T-helper 17 cell (primary cell): ENCODE data around the gene USP11. TPM values are rescaled to one million over a fixed set of nuclear protein-coding genes. Genes with fewer than 3 reads are reported as not detected.

Source experiments
- ATAC-seq: fragments of 150-1000 bp; cut with Tn5 transposase; 2 replicates; pipeline ENCODE4 v1.10.0; 2021; ENCODE audit warnings: mild to moderate bottlenecking, moderate library complexity
- DNase-seq, 3 donors: peaks; one replicate each; pipeline versions ENCODE4 v3.0.0 to v3.0.0-alpha.2; 2020 to 2021
- H3K9me3 ChIP-seq: one replicate; pipeline ENCODE4 v1.7.0; 2013; ENCODE audit warnings: low read length, mild to moderate bottlenecking; ENCODE audit not compliant: control insufficient read depth, poor library complexity, severe bottlenecking
- H3K27ac Mint-ChIP-seq: one replicate; pipeline ENCODE4 v1.8.0; 2022; ENCODE audit warnings: mild to moderate bottlenecking, moderate library complexity, mixed read lengths
- H3K27me3 Mint-ChIP-seq: one replicate; pipeline ENCODE4 v1.8.0; 2022; ENCODE audit warnings: mixed read lengths
- H3K36me3 Mint-ChIP-seq: one replicate; pipeline ENCODE4 v1.8.0; 2022; ENCODE audit warnings: low read depth, mixed read lengths
- H3K4me1 Mint-ChIP-seq: one replicate; pipeline ENCODE4 v1.8.0; 2022; ENCODE audit warnings: mild to moderate bottlenecking, mixed read lengths
- H3K4me3 Mint-ChIP-seq: one replicate; pipeline ENCODE4 v1.8.0; 2022; ENCODE audit warnings: mild to moderate bottlenecking, moderate library complexity, mixed read lengths
- total RNA-seq, 4 donors: library from RNA in 2 of 4; stranded (reverse) in 2 of 4; gene quantifications; one replicate each; pipeline ENCODE4 v1.2.3 and lab custom pipeline; 2022 to 2026

The USP11 gene
- total RNA-seq, 2 donors from 2014 or later, result 42.0 to 42.9 TPM

- no peaks in the 10 kb centered on the region for H3K9me3 ChIP-seq
- Mint-ChIP-seq H3K4me1 (peaks cover 9% of the 10 kb centered on the region), H3K4me3 (no peak overlapping the region), H3K27me3 (no peaks in the 10 kb centered on the region), H3K27ac (peak overlapping the region; percentile 97), H3K36me3 (no peaks in the 10 kb centered on the region)
- ATAC-seq, result no peak
- no peak for DNase-seq
These were observed 1.8 kb downstream of the USP11 start for GRCh38 chrX:47234583-47234982.

GRCh38 chrX:47235691-47236103, 2.9 kb downstream of the USP11 start:
- DNase-seq, result no peak
- H3K36me3 Mint-ChIP-seq, result no peaks in the 10 kb centered on the region
- peak overlapping the region; percentile 84 for H3K27ac Mint-ChIP-seq
- ATAC-seq, result no peak
- H3K27me3 Mint-ChIP-seq, result no peaks in the 10 kb centered on the region
- peaks cover 9% of the 10 kb centered on the region for H3K4me1 Mint-ChIP-seq
- H3K4me3 Mint-ChIP-seq, result peak overlapping the region; percentile 34
- no peaks in the 10 kb centered on the region for H3K9me3 ChIP-seq

GRCh38 chrX:47239199-47239598, 6.4 kb downstream of the USP11 start:
- H3K4me1 Mint-ChIP-seq, result peaks cover 9% of the 10 kb centered on the region
- H3K4me3 Mint-ChIP-seq, result no peak overlapping the region

DNA sequence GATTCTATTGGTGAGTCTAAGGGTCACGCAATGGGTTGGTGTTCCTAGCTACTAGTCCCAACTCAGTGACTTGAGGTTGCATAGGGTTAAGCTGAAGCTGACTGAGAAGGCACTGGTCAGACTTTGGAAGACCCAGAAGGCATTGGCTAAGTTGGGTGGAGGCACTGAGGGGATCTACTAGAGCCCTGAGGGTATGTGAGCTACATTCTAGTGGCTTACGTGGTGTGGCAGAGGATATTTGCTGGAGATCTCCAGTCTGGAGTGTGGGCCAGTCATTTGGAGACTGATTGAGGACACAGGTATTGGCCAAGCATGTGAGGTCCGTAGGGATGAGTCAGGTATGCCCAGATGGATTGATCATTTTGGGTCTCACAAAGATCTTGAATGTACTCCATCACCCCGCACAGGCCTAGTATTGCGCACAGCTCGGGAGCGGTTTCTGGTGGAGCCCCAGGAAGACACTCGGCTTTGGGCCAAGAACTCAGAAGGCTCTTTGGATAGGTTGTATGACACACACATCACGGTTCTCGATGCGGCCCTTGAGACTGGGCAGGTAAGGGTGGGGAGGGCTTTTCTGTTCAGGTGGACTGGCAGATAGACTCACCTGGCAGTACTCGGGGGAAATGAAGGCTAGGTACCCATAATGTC, 7.2 kb downstream of the USP11 start:
- H3K27me3 Mint-ChIP-seq, result no peaks in the 10 kb centered on the region
- H3K4me3 Mint-ChIP-seq, result no peak overlapping the region
- no peaks in the 10 kb centered on the region for H3K9me3 ChIP-seq
- ATAC-seq, result no peak
- no peaks in the 10 kb centered on the region for H3K36me3 Mint-ChIP-seq
- peaks cover 8% of the 10 kb centered on the region for H3K4me1 Mint-ChIP-seq
- no peak overlapping the region for H3K27ac Mint-ChIP-seq
- DNase-seq, result no peak

More at GRCh38 chrX:47239199-47239598, 6.4 kb downstream of the USP11 start:
- H3K27ac Mint-ChIP-seq, result no peak overlapping the region
- no peaks in the 10 kb centered on the region for H3K27me3 Mint-ChIP-seq
- no peaks in the 10 kb centered on the region for H3K36me3 Mint-ChIP-seq
- H3K9me3 ChIP-seq, result no peaks in the 10 kb centered on the region
- no peak for DNase-seq
- no peak for ATAC-seq

- Mint-ChIP-seq H3K27ac (no peak overlapping the region), H3K27me3 (no peaks in the 10 kb centered on the region), H3K36me3 (no peaks in the 10 kb centered on the region), H3K4me1 (peaks cover 4% of the 10 kb centered on the region), H3K4me3 (no peak overlapping the region)
- H3K9me3 ChIP-seq, result no peaks in the 10 kb centered on the region
- no peak for ATAC-seq
- DNase-seq, result no peak
These were observed 7.8 kb downstream of the USP11 start for GRCh38 chrX:47240619-47241018.

DNA sequence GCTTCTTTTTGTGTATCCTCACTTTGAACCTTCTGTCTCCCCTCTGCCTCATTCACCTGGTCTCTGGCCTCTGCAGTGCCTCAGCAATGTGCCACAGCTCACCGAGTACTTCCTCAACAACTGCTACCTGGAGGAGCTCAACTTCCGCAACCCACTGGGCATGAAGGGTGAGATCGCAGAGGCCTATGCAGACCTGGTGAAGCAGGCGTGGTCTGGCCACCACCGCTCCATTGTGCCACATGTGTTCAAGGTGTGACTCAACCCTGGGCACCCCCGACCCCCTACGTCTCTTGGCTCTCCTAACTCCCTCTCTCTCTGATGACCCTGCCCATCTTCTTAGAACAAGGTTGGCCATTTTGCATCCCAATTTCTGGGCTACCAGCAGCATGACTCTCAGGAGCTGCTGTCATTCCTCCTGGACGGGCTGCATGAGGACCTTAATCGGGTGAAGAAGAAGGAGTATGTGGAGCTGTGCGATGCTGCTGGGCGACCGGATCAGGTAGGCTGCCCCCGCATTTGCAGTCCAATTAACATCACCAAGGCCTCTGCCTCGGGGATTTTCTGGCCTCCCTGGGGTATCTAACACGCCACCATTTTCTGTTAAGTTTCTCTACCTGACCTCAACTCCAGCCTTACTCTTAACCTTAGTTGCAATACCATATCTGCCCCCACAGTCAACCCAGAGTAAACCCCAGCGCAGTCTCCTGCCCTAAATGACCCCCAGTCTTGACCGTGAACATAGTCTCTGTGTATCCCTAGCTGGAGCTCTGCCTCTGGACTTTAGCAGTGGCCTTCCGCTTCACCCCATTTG, 8.6 kb downstream of the USP11 start:
- H3K27ac Mint-ChIP-seq, result no peak overlapping the region
- no peak for ATAC-seq

GRCh38 chrX:47242321-47242720, 9.5 kb downstream of the USP11 start:
- Mint-ChIP-seq H3K4me3 (no peak overlapping the region), H3K27ac (no peak overlapping the region), H3K27me3 (no peaks in the 10 kb centered on the region), H3K36me3 (no peaks in the 10 kb centered on the region), H3K4me1 (no peaks in the 10 kb centered on the region)
- no peaks in the 10 kb centered on the region for H3K9me3 ChIP-seq
- ATAC-seq (no peak), DNase-seq (no peak)

More for the DNA sequence above, 8.6 kb downstream of the USP11 start:
- H3K4me3 Mint-ChIP-seq, result no peak overlapping the region
- no peak for DNase-seq
- H3K27me3 Mint-ChIP-seq, result no peaks in the 10 kb centered on the region
- no peaks in the 10 kb centered on the region for H3K4me1 Mint-ChIP-seq
- H3K36me3 Mint-ChIP-seq, result no peaks in the 10 kb centered on the region
- no peaks in the 10 kb centered on the region for H3K9me3 ChIP-seq

GRCh38 chrX:47243351-47243750, 10.5 kb downstream of the USP11 start:
- Mint-ChIP-seq H3K4me1 (peaks cover 4% of the 10 kb centered on the region), H3K36me3 (peaks cover 3% of the 10 kb centered on the region), H3K27me3 (no peaks in the 10 kb centered on the region), H3K27ac (no peak overlapping the region), H3K4me3 (no peak overlapping the region)
- no peaks in the 10 kb centered on the region for H3K9me3 ChIP-seq
- no peak for ATAC-seq
- DNase-seq, result no peak

GRCh38 chrX:47244676-47245075, 11.9 kb downstream of the USP11 start:
- Mint-ChIP-seq H3K27ac (no peak overlapping the region), H3K27me3 (no peaks in the 10 kb centered on the region), H3K4me3 (no peak overlapping the region), H3K36me3 (peaks cover 3% of the 10 kb centered on the region), H3K4me1 (peaks cover 4% of the 10 kb centered on the region)
- no peaks in the 10 kb centered on the region for H3K9me3 ChIP-seq
- ATAC-seq (no peak), DNase-seq (no peak)

- no peak for ATAC-seq
- no peaks in the 10 kb centered on the region for H3K9me3 ChIP-seq
- no peak overlapping the region for H3K27ac Mint-ChIP-seq
- peaks cover 3% of the 10 kb centered on the region for H3K36me3 Mint-ChIP-seq
- no peaks in the 10 kb centered on the region for H3K27me3 Mint-ChIP-seq
- peaks cover 4% of the 10 kb centered on the region for H3K4me1 Mint-ChIP-seq
- H3K4me3 Mint-ChIP-seq, result no peak overlapping the region
- no peak for DNase-seq
These were observed 12.3 kb downstream of the USP11 start for GRCh38 chrX:47245156-47245555.

DNA sequence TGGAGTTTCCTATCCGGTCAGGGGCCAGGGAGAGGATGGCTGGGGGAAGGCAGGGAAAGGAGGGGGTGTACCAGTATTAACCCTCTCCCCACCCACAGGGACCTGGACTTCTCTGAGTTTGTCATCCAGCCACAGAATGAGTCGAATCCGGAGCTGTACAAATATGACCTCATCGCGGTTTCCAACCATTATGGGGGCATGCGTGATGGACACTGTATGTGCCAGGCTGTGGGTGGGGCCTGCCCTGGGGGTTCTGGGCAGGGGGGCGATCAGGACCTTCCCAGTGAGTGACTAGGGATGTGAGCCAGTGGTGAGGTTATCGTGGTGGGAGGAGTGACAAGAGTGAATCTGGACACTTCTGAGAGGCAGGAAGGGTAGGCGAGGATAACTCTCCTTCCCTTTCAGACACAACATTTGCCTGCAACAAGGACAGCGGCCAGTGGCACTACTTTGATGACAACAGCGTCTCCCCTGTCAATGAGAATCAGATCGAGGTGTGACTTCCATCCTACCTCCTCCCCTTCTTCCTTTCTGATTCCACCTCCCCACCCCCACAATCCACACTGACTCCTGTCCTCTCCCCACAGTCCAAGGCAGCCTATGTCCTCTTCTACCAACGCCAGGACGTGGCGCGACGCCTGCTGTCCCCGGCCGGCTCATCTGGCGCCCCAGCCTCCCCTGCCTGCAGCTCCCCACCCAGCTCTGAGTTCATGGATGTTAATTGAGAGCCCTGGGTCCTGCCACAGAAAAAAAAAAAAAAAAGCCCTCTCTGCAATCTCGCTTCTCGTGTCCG, 14.6 kb downstream of the USP11 start:
- H3K9me3 ChIP-seq, result no peaks in the 10 kb centered on the region
- Mint-ChIP-seq H3K27me3 (no peaks in the 10 kb centered on the region), H3K27ac (peak overlapping the region; percentile 32), H3K4me1 (peaks cover 4% of the 10 kb centered on the region), H3K36me3 (peaks cover 3% of the 10 kb centered on the region), H3K4me3 (no peak overlapping the region)
- no peak for DNase-seq
- no peak for ATAC-seq

DNA sequence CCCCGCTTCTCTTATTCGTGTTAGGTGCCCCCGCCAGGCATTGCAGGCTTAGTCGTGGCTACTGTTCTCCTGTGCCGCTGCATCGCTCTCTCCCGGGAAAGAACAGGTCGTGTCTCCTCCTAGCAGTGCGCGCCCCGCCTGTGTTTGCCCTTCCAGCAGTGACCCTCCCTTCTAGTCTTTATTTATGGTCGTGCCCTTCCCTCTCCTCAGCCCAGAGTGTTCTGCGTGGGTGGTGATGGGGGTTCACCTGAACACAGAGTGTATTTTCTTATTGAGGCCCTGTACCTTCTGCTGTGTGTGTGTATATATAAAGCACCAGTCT, 15.2 kb downstream of the USP11 start:
- no peaks in the 10 kb centered on the region for H3K27me3 Mint-ChIP-seq
- H3K27ac Mint-ChIP-seq, result peak overlapping the region; percentile 32
- H3K4me3 Mint-ChIP-seq, result no peak overlapping the region
- no peaks in the 10 kb centered on the region for H3K9me3 ChIP-seq
- DNase-seq (no peak), ATAC-seq (no peak)
- peaks cover 4% of the 10 kb centered on the region for H3K4me1 Mint-ChIP-seq
- peaks cover 3% of the 10 kb centered on the region for H3K36me3 Mint-ChIP-seq

DNA sequence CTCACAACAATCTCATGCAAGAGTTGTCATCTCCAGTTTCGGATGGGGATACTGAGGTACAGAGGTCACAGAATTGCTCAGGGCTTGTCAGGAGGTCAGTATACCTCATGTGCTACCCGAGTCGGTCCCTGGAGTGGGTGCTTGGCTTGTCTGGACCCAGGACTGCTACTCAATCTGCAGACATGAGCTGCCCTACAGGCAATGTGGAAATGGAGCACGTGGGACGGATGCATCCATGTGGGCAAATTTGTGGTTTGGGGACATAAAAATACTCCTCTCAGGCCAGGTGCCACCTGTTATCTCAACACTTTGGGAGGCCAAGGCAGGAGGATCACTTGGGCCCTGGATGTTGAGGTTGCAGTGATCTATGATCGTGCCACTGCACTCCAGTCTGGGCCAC, 15.8 kb downstream of the USP11 start:
- Mint-ChIP-seq H3K4me3 (no peak overlapping the region), H3K27me3 (no peaks in the 10 kb centered on the region), H3K27ac (no peak overlapping the region), H3K36me3 (peaks cover 3% of the 10 kb centered on the region), H3K4me1 (peaks cover 4% of the 10 kb centered on the region)
- ATAC-seq (no peak), DNase-seq (no peak)
- no peaks in the 10 kb centered on the region for H3K9me3 ChIP-seq
